ENCODE data around the gene NEIL3.

Gene NEIL3

DNA sequence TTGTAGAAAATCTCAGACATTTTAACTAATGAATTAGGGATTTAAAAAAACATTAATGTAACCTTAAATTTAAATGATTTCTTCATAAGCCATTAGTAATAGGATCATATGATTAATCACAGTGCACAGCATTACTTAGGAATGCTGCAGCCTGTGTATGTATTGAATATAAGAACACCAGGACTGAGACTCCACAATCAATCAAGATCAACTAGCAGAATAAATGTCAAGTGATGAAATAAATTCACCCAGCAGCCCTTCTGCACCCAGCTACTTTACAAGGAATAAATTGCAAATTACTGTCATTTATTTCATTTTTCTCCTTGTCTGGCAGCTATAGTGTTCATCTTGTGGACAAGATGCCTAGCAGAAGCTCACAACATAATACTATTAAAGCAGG lies 46.5 kb downstream of the NEIL3 start:
- Histone ChIP-seq H4K20me1 (ENCODE audit: insufficient read depth, low read length) (no peaks in the 10 kb centered on the region), H3K4me3 (ENCODE audit: low read depth, low read length, poor library complexity, severe bottlenecking) (no peak overlapping the region), H3K4me2 (ENCODE audit: low read length) (no peak overlapping the region), H3K27ac (ENCODE audit: low read depth, low read length, poor library complexity, severe bottlenecking) (no peak overlapping the region), H3K27me3 (ENCODE audit: insufficient read depth, low read length) (no peaks in the 10 kb centered on the region), H3F3A (ENCODE audit: insufficient read depth, low read length) (no peaks in the 10 kb centered on the region), H2AFZ (ENCODE audit: low read length) (no peak overlapping the region), H3K9me2 (ENCODE audit: low read depth, low read length) (no peaks in the 10 kb centered on the region), H3K9ac (ENCODE audit: low read length) (no peak overlapping the region), H3K9me3 (ENCODE audit: low read length) (no peaks in the 10 kb centered on the region), H3K79me2 (ENCODE audit: insufficient read depth, low read length) (no peaks in the 10 kb centered on the region), H3K36me3 (ENCODE audit: insufficient read depth, low read length) (peaks cover 96% of the 10 kb centered on the region), H3K4me1 (ENCODE audit: insufficient read depth, low read length, severe bottlenecking) (no peaks in the 10 kb centered on the region)
- TF ChIP-seq, protein P1, sequence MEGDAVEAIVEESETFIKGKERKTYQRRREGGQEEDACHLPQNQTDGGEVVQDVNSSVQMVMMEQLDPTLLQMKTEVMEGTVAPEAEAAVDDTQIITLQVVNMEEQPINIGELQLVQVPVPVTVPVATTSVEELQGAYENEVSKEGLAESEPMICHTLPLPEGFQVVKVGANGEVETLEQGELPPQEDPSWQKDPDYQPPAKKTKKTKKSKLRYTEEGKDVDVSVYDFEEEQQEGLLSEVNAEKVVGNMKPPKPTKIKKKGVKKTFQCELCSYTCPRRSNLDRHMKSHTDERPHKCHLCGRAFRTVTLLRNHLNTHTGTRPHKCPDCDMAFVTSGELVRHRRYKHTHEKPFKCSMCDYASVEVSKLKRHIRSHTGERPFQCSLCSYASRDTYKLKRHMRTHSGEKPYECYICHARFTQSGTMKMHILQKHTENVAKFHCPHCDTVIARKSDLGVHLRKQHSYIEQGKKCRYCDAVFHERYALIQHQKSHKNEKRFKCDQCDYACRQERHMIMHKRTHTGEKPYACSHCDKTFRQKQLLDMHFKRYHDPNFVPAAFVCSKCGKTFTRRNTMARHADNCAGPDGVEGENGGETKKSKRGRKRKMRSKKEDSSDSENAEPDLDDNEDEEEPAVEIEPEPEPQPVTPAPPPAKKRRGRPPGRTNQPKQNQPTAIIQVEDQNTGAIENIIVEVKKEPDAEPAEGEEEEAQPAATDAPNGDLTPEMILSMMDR (IDR thresholded peaks at IDR 0.05; ENCODE audit: low read length), result no peak
- no peak for TF ChIP-seq EZH2 (IDR thresholded peaks at IDR 0.05; ENCODE audit: borderline replicate concordance, low read length)

DNA sequence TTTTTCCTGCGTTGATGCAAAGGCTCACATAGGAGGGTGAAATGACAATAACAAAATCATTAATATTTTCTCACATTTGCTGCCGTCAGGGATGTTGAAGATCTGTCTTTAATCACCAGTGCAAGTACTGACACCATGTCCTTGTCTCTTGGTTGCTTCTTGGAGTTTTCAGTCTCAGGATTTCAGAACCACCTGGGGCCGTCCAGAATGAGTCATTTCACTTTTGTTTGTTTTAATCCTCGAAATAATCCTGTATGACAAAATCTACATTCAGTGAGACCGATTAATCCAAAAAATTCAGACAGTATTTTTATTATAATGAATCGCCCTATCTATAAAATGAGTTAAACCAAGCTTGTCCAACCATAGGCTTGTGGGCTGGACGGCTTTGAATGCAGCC lies 47.2 kb downstream of the NEIL3 start:
- peaks cover 96% of the 10 kb centered on the region for H3K36me3 ChIP-seq (ENCODE audit: insufficient read depth, low read length)
- H3K4me1 ChIP-seq (ENCODE audit: insufficient read depth, low read length, severe bottlenecking), result no peaks in the 10 kb centered on the region
- no peak overlapping the region for H3K9ac ChIP-seq (ENCODE audit: low read length)
- no peak overlapping the region for H3K4me3 ChIP-seq (ENCODE audit: low read depth, low read length, poor library complexity, severe bottlenecking)
- H3F3A ChIP-seq (ENCODE audit: insufficient read depth, low read length), result no peaks in the 10 kb centered on the region
- H3K79me2 ChIP-seq (ENCODE audit: insufficient read depth, low read length), result no peaks in the 10 kb centered on the region
- TF ChIP-seq, protein P1 (IDR thresholded peaks at IDR 0.05; ENCODE audit: low read length), result no peak
- no peak for TF ChIP-seq EZH2 (IDR thresholded peaks at IDR 0.05; ENCODE audit: borderline replicate concordance, low read length)
- no peaks in the 10 kb centered on the region for H4K20me1 ChIP-seq (ENCODE audit: insufficient read depth, low read length)
- H3K9me3 ChIP-seq (ENCODE audit: low read length), result no peaks in the 10 kb centered on the region
- no peaks in the 10 kb centered on the region for H3K9me2 ChIP-seq (ENCODE audit: low read depth, low read length)
- no peak overlapping the region for H3K27ac ChIP-seq (ENCODE audit: low read depth, low read length, poor library complexity, severe bottlenecking)
- H2AFZ ChIP-seq (ENCODE audit: low read length), result no peak overlapping the region
- H3K27me3 ChIP-seq (ENCODE audit: insufficient read depth, low read length), result no peaks in the 10 kb centered on the region
- H3K4me2 ChIP-seq (ENCODE audit: low read length), result no peak overlapping the region

GRCh38 chr4:177367336-177367735 lies 57.7 kb downstream of the NEIL3 start:
- Histone ChIP-seq H3K4me2 (ENCODE audit: low read length) (no peak overlapping the region), H3K36me3 (ENCODE audit: insufficient read depth, low read length) (peaks cover 21% of the 10 kb centered on the region), H3K9me3 (ENCODE audit: low read length) (no peaks in the 10 kb centered on the region), H4K20me1 (ENCODE audit: insufficient read depth, low read length) (no peaks in the 10 kb centered on the region), H3K9ac (ENCODE audit: low read length) (no peak overlapping the region), H3K4me1 (ENCODE audit: insufficient read depth, low read length, severe bottlenecking) (no peaks in the 10 kb centered on the region), H2AFZ (ENCODE audit: low read length) (no peak overlapping the region), H3F3A (ENCODE audit: insufficient read depth, low read length) (no peaks in the 10 kb centered on the region), H3K4me3 (ENCODE audit: low read depth, low read length, poor library complexity, severe bottlenecking) (no peak overlapping the region), H3K27me3 (ENCODE audit: insufficient read depth, low read length) (no peaks in the 10 kb centered on the region), H3K27ac (ENCODE audit: low read depth, low read length, poor library complexity, severe bottlenecking) (no peak overlapping the region), H3K9me2 (ENCODE audit: low read depth, low read length) (no peaks in the 10 kb centered on the region), H3K79me2 (ENCODE audit: insufficient read depth, low read length) (no peaks in the 10 kb centered on the region)
- TF ChIP-seq, protein P1 (IDR thresholded peaks at IDR 0.05; ENCODE audit: low read length), result peak; percentile 28; the same call in 1 of the 2 replicates
- no peak for TF ChIP-seq EZH2 (IDR thresholded peaks at IDR 0.05; ENCODE audit: borderline replicate concordance, low read length)
